ENCODE measurements around the gene SPPL2A. TPM values are rescaled to one million over a fixed set of nuclear protein-coding genes. Genes with fewer than 3 reads are reported as not detected.

The SPPL2A gene
- total and polyA plus RNA-seq, 9 of the 15 experiments (the other 6 are each of a cell fraction or from before 2014, with no cell fraction given), result 9.8 to 66.1 (median 38.0) TPM

DNA sequence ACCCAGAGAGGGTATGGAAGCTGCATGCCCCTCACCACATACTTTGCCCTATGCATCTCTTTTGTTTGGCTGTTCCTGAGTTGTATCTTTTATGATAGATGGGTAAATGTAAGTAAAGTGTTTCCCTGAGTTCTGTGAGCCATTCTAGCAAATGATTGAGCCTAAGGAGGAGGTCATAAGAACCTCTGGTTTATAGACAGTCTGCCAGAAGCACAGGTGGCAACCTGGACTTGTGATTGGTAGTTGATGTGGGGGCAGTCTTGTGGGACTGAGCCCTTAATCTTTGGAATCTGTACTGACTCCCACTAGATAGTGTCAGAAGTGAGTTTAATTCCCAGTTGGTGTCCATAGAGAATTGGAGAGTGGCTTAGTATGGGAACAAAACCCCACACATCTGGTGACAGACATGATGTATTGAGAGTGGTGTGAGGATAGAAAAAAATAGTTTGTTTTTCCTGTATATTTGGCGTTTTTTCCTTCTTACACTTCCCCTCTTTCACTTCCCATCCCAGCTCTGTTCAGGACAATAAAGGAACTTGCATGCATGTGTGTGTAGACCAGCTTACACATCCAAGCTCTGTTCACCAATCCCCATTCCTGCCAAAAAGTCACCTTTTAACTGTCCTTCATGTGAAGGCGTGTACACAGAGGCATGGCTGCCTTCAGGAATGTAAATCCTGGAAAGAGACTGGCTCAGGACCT lies 38.1 kb upstream of the SPPL2A start:
- H4K20me1 ChIP-seq (replicated peaks; ENCODE audit: control insufficient read depth, insufficient read depth, low read length), result no peaks in the 10 kb centered on the region
- no peak for DNase-seq (ENCODE audit: extremely low read depth in 1 of 4, low spot score in 3 of 4)
- WGBS (ENCODE audit: insufficient coverage, low coverage, missing lambda C conversion rate), result 14% methylated on average over 2 of the region's 2 CpGs
- ChIA-PET CTCF (ENCODE audit: low intra/inter-chr PET ratio) (no interaction called here), POLR2A (interaction anchor here (0.6 to 1.2 kb wide), 2 partner anchors 21 to 54 kb away, joined by 3 to 4 read pairs; no protein-coding TSS in a partner anchor)
- no peak overlapping the region for H3K4me3 ChIP-seq
- in situ Hi-C loops (cut with MboI) (no loop called here), intact Hi-C loops (cut with micrococcal nuclease) (no loop called here)
- no peaks in the 10 kb centered on the region; a peak in 1 of 5 replicates for H3K4me1 ChIP-seq (replicated peaks in 1 of 2; ENCODE audit: control insufficient read depth in 2 of 2, insufficient read depth in 2 of 2, low read length in 2 of 2)
- no peaks in the 10 kb centered on the region for H3K79me2 ChIP-seq (ENCODE audit: control insufficient read depth, insufficient read depth, low read length)
- H3K27me3 ChIP-seq (ENCODE audit: control insufficient read depth in 2 of 2, insufficient read depth in 2 of 2, low read length in 2 of 2), result peaks cover 6 to 12% of the 10 kb centered on the region in 2 experiments; a peak in 4 of 5 replicates
- no peaks in the 10 kb centered on the region for H3K9me3 ChIP-seq (replicated peaks; ENCODE audit: control insufficient read depth, insufficient read depth, low read depth, low read length)
- no peak for FAIRE-seq
- H3K27ac ChIP-seq (ENCODE audit: extremely low read depth, low read depth, low read length), result no peak overlapping the region
- no peak overlapping the region for H3K9ac ChIP-seq (ENCODE audit: insufficient read depth in 1 of 2, low read depth in 2 of 2, low read length in 2 of 2)
- H3K4me2 ChIP-seq (ENCODE audit: insufficient read depth, low read length), result no peak overlapping the region
- TF ChIP-seq, protein P1, sequence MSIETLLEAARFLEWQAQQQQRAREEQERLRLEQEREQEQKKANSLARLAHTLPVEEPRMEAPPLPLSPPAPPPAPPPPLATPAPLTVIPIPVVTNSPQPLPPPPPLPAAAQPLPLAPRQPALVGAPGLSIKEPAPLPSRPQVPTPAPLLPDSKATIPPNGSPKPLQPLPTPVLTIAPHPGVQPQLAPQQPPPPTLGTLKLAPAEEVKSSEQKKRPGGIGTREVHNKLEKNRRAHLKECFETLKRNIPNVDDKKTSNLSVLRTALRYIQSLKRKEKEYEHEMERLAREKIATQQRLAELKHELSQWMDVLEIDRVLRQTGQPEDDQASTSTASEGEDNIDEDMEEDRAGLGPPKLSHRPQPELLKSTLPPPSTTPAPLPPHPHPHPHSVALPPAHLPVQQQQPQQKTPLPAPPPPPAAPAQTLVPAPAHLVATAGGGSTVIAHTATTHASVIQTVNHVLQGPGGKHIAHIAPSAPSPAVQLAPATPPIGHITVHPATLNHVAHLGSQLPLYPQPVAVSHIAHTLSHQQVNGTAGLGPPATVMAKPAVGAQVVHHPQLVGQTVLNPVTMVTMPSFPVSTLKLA (conservative IDR thresholded peaks at IDR 0.05), result no peak
- TF ChIP-seq MEF2A (IDR thresholded peaks at IDR 0.05; ENCODE audit: control insufficient read depth, low read depth, low read length) (no peak), FOXP1 (CRISPR knock-in tag; IDR thresholded peaks at IDR 0.05) (no peak)
- no peaks in the 10 kb centered on the region for H3K9me1 ChIP-seq (ENCODE audit: control insufficient read depth, insufficient read depth, low read length)
- no peaks in the 10 kb centered on the region for H3K36me3 ChIP-seq (ENCODE audit: control insufficient read depth, insufficient read depth, low read length)
- no peak for ATAC-seq
- no peak overlapping the region for H2AFZ ChIP-seq (ENCODE audit: low read depth, low read length)
- no TSS peak for BruUV-seq (replicated peaks)
